Inflammatory macrophage treated with lipopolysaccharide for 1 hour (primary cell): ENCODE results near the gene ADCY9.

ENCODE experiments used
- DNase-seq, 2 donors: peaks; one replicate each; pipeline ENCODE4 v3.0.0-alpha.2; 2020 to 2022

ADCY9 gene

GRCh38 chr16:3999479-4000325 lies 116.5 kb downstream of the ADCY9 start:
- no peak for DNase-seq

GRCh38 chr16:3998793-3999478 lies 117.3 kb downstream of the ADCY9 start:
- no peak for DNase-seq

- DNase-seq: no peak
These were observed 118.9 kb downstream of the ADCY9 start for GRCh38 chr16:3997231-3997841.

- DNase-seq: no peak
These were observed 121.2 kb downstream of the ADCY9 start for GRCh38 chr16:3995001-3995400.

- no peak for DNase-seq
These were observed 123.0 kb downstream of the ADCY9 start for GRCh38 chr16:3993052-3993785.

GRCh38 chr16:3992297-3993051 lies 123.8 kb downstream of the ADCY9 start:
- DNase-seq: peak in 1 of 2 donors; percentile 38

GRCh38 chr16:3988824-3989223 lies 127.4 kb downstream of the ADCY9 start:
- DNase-seq: no peak

GRCh38 chr16:3988011-3988410 lies 128.2 kb downstream of the ADCY9 start:
- peak; percentile 7 to 15 for DNase-seq

- DNase-seq: no peak
These were observed 129.0 kb downstream of the ADCY9 start for GRCh38 chr16:3987231-3987630.

- no peak for DNase-seq
These were observed 130.1 kb downstream of the ADCY9 start for GRCh38 chr16:3986235-3986544.

GRCh38 chr16:3984111-3985060 lies 131.9 kb downstream of the ADCY9 start:
- no peak for DNase-seq

- peak; percentile 38 to 55 for DNase-seq
These were observed 133.1 kb downstream of the ADCY9 start for GRCh38 chr16:3983081-3983520.

- DNase-seq: no peak
These were observed 134.0 kb downstream of the ADCY9 start for GRCh38 chr16:3982216-3982615.

GRCh38 chr16:3980253-3981111 lies 135.8 kb downstream of the ADCY9 start:
- DNase-seq: no peak

- DNase-seq: no peak
These were observed 136.7 kb downstream of the ADCY9 start for GRCh38 chr16:3979518-3979917.

- DNase-seq: no peak
These were observed 137.2 kb downstream of the ADCY9 start for GRCh38 chr16:3979070-3979469.

GRCh38 chr16:3977376-3977775 lies 138.9 kb downstream of the ADCY9 start:
- DNase-seq: no peak

- no peak for DNase-seq
These were observed 141.5 kb downstream of the ADCY9 start for GRCh38 chr16:3974751-3975150.

- no peak for DNase-seq
These were observed 144.5 kb downstream of the ADCY9 start for GRCh38 chr16:3971706-3972105.

- DNase-seq: peak in 1 of 2 donors; percentile 63
These were observed 145.0 kb downstream of the ADCY9 start for GRCh38 chr16:3971261-3971660.
